ENCODE data around the gene TSPYL6. TPM values are rescaled to one million over a fixed set of nuclear protein-coding genes. Genes with fewer than 3 reads are reported as not detected.

Gene TSPYL6
- total and polyA plus RNA-seq, 2 donors (not counting 3 experiments of a cell fraction or from before 2014, with no cell fraction given), result 0.03 TPM; not detected in 1

GRCh38 chr2:54298514-54298913, 42.5 kb upstream of the TSPYL6 start:
- no peak overlapping the region for H3K9ac ChIP-seq (replicated peaks; ENCODE audit: extremely low read depth, insufficient read depth, low read length)
- no peak overlapping the region for H2AFZ ChIP-seq (ENCODE audit: low read depth, low read length)
- no peak for TF ChIP-seq POLR2A (IDR thresholded peaks at IDR 0.05; ENCODE audit: low read depth, low read length)
- no peak for TF ChIP-seq MYC (IDR thresholded peaks at IDR 0.05; ENCODE audit: low read depth, low read length)
- TF ChIP-seq GATA2 (IDR thresholded peaks at IDR 0.05; ENCODE audit: insufficient read depth, insufficient read length, low read depth, low read length), result no peak
- no peak for TF ChIP-seq EZH2 (IDR thresholded peaks at IDR 0.05; ENCODE audit: borderline replicate concordance, low read depth, low read length, severe bottlenecking)
- no peak for TF ChIP-seq CTCF (IDR thresholded peaks at IDR 0.05; ENCODE audit: extremely low read depth in 1 of 2, insufficient read depth in 1 of 2, low read depth in 1 of 2, low read length in 2 of 2)
- no peak for TF ChIP-seq POLR2AphosphoS5 (IDR thresholded peaks at IDR 0.05; ENCODE audit: insufficient read depth, low read depth, low read length)
- dilution Hi-C loops (cut with MboI; ENCODE audit: extremely low pct_ligation_motif_present, low sequenced_read_pairs) (no loop called here), intact Hi-C loops (cut with micrococcal nuclease) (no loop called here)
- BruUV-seq (replicated peaks), result no TSS peak
- H3K9me3 ChIP-seq (replicated peaks; ENCODE audit: control insufficient read depth, insufficient read depth, low read length), result no peaks in the 10 kb centered on the region
- CTCF ChIA-PET, result interaction anchor here (0.5 kb wide), 1 partner anchor 180 kb away, joined by 4 read pairs; no protein-coding TSS in a partner anchor
- H3K4me2 ChIP-seq (ENCODE audit: insufficient read depth, low read length), result no peak overlapping the region
- no peaks in the 10 kb centered on the region for H3K36me3 ChIP-seq (ENCODE audit: control insufficient read depth in 2 of 2, extremely low read depth in 1 of 2, insufficient read depth in 2 of 2, low read length in 2 of 2)
- no peak overlapping the region for H3K27ac ChIP-seq (ENCODE audit: insufficient read depth, low read depth, low read length)
- no peaks in the 10 kb centered on the region for H4K20me1 ChIP-seq (replicated peaks; ENCODE audit: control insufficient read depth, extremely low read depth, insufficient read depth, low read length)
- no peaks in the 10 kb centered on the region for H3K27me3 ChIP-seq (ENCODE audit: control insufficient read depth in 2 of 2, insufficient read depth in 2 of 2, low read length in 2 of 2)
- POLR2A ChIA-PET, result no interaction called here
- H3K79me2 ChIP-seq (ENCODE audit: control insufficient read depth, insufficient read depth, low read length), result no peaks in the 10 kb centered on the region
- no peak overlapping the region for H3K4me3 ChIP-seq (replicated peaks in 1 of 3; ENCODE audit: insufficient read depth in 1 of 3, low read depth in 1 of 3, low read length in 3 of 3)
- no peak for DNase-seq (ENCODE audit: low read depth, low spot score)
- H3K9me1 ChIP-seq (replicated peaks; ENCODE audit: control insufficient read depth, extremely low read depth, insufficient read depth, low read length), result no peaks in the 10 kb centered on the region
- no peak for FAIRE-seq
- H3K4me1 ChIP-seq (ENCODE audit: control insufficient read depth, extremely low read depth, insufficient read depth, low read length), result no peaks in the 10 kb centered on the region

GRCh38 chr2:54295911-54296310, 39.9 kb upstream of the TSPYL6 start:
- Histone ChIP-seq H4K20me1 (replicated peaks; ENCODE audit: control insufficient read depth, extremely low read depth, insufficient read depth, low read length) (no peaks in the 10 kb centered on the region), H3K36me3 (ENCODE audit: control insufficient read depth in 2 of 2, extremely low read depth in 1 of 2, insufficient read depth in 2 of 2, low read length in 2 of 2) (no peaks in the 10 kb centered on the region), H3K79me2 (ENCODE audit: control insufficient read depth, insufficient read depth, low read length) (no peaks in the 10 kb centered on the region), H3K27ac (ENCODE audit: insufficient read depth, low read depth, low read length) (no peak overlapping the region), H3K9me1 (replicated peaks; ENCODE audit: control insufficient read depth, extremely low read depth, insufficient read depth, low read length) (no peaks in the 10 kb centered on the region), H3K4me2 (ENCODE audit: insufficient read depth, low read length) (no peak overlapping the region), H2AFZ (ENCODE audit: low read depth, low read length) (no peak overlapping the region), H3K4me3 (replicated peaks in 1 of 3; ENCODE audit: insufficient read depth in 1 of 3, low read depth in 1 of 3, low read length in 3 of 3) (no peak overlapping the region), H3K9me3 (replicated peaks; ENCODE audit: control insufficient read depth, insufficient read depth, low read length) (no peaks in the 10 kb centered on the region), H3K27me3 (ENCODE audit: control insufficient read depth in 2 of 2, insufficient read depth in 2 of 2, low read length in 2 of 2) (peaks cover 0 to 1% of the 10 kb centered on the region in 2 experiments), H3K9ac (replicated peaks; ENCODE audit: extremely low read depth, insufficient read depth, low read length) (no peak overlapping the region), H3K4me1 (ENCODE audit: control insufficient read depth, extremely low read depth, insufficient read depth, low read length) (no peaks in the 10 kb centered on the region)
- TF ChIP-seq JUN (IDR thresholded peaks at IDR 0.05; ENCODE audit: borderline replicate concordance, insufficient read depth, insufficient read length, low read depth) (no peak), CTCF (IDR thresholded peaks at IDR 0.05; ENCODE audit: extremely low read depth in 1 of 2, insufficient read depth in 1 of 2, low read depth in 1 of 2, low read length in 2 of 2) (no peak), GATA2 (IDR thresholded peaks at IDR 0.05; ENCODE audit: insufficient read depth, insufficient read length, low read depth, low read length) (no peak), POLR2AphosphoS5 (IDR thresholded peaks at IDR 0.05; ENCODE audit: insufficient read depth, low read depth, low read length) (no peak), MYC (IDR thresholded peaks at IDR 0.05; ENCODE audit: low read depth, low read length) (no peak), POLR2A (IDR thresholded peaks at IDR 0.05; ENCODE audit: low read depth, low read length) (no peak), FOS (IDR thresholded peaks at IDR 0.05; ENCODE audit: borderline replicate concordance, insufficient read depth, low read length) (no peak), EZH2 (IDR thresholded peaks at IDR 0.05; ENCODE audit: borderline replicate concordance, low read depth, low read length, severe bottlenecking) (no peak), MAX (IDR thresholded peaks at IDR 0.05; ENCODE audit: insufficient read depth, insufficient read length) (no peak)
- no peak for DNase-seq (ENCODE audit: low read depth, low spot score)
- BruUV-seq (replicated peaks), result no TSS peak
- dilution Hi-C loops (cut with MboI; ENCODE audit: extremely low pct_ligation_motif_present, low sequenced_read_pairs), result no loop called here
- intact Hi-C loops (cut with micrococcal nuclease), result no loop called here
- POLR2A ChIA-PET, result no interaction called here
- CTCF ChIA-PET, result interaction anchor here (1.6 kb wide), 1 partner anchor 89 kb away, joined by 4 read pairs; no protein-coding TSS in a partner anchor
- FAIRE-seq, result no peak
